HUDEP-2 (cell line): ENCODE data around the gene EML4.

ENCODE experiments used
- DNase-seq, 76 experiments: peaks; one replicate each; lab custom pipeline; 2025; ENCODE audit not compliant: unreplicated experiment in 76 of 76; lab: John Stamatoyannopoulos, UW

The EML4 gene

GRCh38 chr2:42193722-42194187 lies 24.6 kb downstream of the EML4 start:
- DNase-seq: no peak

GRCh38 chr2:42194428-42194827 lies 25.3 kb downstream of the EML4 start:
- DNase-seq: no peak

DNA sequence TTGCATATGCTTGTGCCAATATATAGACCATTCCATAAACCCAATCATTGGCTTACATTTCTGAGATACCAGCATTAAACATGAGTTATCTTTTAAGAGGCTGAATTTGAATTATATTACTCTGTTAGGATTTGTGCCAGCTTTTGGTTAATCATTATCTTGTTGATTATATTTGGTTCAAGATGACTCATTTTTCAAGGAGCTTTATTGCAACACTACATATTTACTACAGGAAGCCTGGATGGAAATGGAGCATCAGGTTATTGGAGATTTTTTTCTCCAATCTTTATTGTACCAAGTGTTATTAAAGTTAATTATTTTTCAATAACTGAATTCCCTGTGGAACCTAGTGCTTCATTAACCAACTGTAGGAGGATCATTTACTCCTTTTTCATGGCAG lies 26.4 kb downstream of the EML4 start:
- DNase-seq: no peak

- no peak for DNase-seq
These were observed 26.9 kb downstream of the EML4 start for GRCh38 chr2:42196070-42196402.

- DNase-seq: peak in 66 of 76 experiments; percentile 4 to 87 (median 46)
These were observed 27.5 kb downstream of the EML4 start for GRCh38 chr2:42196403-42197267.

- DNase-seq: no peak
These were observed 28.6 kb downstream of the EML4 start for GRCh38 chr2:42197792-42198191.

DNA sequence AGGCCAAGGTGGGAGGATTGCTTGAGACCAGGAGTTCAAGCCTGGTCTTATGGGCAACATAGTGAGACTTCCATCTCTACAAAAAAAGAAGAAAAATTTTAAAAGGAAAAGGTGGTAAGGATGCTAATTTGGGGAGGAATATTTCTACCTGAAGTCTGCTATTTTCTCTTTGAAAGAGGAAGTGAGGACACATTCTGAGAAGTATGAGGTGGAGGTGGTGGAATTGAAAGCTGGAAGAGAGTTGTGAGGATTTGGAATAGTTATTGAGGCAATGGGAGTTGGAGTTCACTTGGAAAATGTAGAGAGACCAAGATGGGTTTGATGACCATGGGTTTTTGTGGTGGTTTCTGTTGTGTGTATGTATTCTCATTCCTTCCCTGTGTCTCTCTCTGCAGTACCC lies 29.3 kb downstream of the EML4 start:
- DNase-seq: no peak

- DNase-seq: no peak
These were observed 29.8 kb downstream of the EML4 start for GRCh38 chr2:42199002-42199401.

DNA sequence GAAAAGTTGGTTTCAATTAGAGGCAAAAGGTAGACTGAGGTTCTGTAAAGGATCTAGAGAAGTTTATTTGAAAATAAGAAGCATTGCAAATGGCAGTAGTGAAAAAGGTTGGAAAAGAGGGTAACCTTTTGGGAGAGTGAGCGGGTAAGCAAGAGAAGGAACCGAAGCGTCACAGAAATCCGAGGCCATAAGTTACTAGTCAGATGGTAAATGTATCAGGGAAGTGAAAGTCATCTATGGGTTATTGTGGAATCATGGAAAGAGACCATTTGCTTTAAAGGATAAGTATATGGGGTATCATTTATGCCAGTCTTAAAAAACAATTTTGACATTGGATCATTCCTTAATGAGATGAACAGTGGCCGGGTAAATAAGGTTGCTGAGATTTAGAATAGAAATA lies 30.5 kb downstream of the EML4 start:
- DNase-seq: no peak

DNA sequence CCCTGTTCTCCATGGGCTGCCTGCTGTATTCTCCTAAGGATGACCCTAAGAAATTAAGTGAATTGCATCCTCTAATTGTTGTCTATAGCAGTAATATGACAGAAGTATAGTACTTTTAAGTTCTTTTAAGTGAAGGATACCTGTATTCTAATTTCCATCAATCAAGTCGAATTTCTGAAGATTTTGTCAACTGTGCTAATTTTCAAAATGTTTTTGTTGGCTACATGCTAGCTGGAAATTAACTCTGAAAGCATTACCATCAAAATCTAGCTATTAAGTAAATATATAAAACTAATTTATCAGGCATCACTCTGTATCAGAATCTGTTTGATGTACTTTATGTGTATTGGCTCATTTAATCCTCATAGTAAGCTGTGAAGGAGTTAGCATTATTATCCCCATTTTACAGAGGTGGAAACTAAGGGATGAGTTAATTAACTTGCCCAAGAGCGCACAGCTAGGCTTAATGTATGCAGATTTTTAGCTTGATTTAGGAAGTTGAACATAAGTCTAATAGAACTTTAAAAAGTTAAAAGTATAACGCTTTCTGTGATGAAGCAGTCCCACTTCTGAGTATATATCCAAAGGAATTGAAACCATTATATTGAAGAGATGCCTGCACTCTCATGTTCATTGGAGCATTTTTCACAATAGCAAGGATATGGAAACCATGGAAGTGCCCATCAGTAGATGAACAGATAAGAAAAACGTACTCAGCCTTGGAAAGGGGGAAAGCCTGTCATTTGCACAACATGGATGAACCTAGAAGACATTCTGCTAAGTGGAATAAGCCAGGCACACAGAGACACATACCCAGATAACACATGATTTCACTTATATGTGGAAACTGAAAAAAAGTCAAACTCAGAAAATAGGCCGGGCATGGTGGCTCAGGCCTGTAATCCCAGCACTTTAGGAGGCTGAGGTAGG lies 32.0 kb downstream of the EML4 start:
- no peak for DNase-seq

DNA sequence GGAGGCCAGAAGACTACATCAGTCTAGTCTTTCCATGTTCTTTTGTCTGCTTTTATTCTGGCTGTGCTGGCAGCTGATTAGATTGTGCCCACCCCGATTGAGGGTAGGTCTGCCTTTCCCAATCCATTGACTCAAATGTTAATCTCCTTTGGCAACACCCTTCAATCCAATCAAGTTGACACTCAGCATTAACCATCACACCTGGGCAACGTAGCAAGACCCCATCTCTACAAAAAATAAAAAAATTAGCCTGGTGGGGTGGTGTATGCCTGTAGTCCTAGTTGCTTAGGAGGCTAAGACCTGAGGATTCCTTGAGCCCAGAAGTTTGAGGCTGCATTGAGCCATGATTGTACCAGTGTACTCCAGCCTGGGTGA lies 33.5 kb downstream of the EML4 start:
- no peak for DNase-seq

- DNase-seq: no peak
These were observed 34.6 kb downstream of the EML4 start for GRCh38 chr2:42203792-42204191.

GRCh38 chr2:42205337-42205736 lies 36.2 kb downstream of the EML4 start:
- no peak for DNase-seq

DNA sequence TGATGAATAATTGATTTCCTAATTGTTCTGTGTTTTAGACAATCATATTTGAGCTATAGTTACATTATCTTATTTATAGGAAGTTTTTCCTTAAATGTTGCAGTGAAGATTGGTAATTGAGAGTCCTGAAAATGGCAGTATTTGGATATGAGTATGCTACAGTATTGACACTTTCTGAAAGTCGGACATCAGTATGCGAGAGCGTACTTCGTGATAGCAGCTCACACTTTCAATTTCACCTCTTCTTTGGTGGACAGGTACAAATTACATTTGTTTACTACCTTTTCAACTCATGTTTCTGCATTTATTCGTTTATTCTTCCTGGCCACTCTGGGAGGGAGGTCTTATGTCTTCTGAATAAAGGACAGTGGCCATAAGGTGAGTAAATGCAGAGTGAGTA lies 38.7 kb downstream of the EML4 start:
- no peak for DNase-seq

DNA sequence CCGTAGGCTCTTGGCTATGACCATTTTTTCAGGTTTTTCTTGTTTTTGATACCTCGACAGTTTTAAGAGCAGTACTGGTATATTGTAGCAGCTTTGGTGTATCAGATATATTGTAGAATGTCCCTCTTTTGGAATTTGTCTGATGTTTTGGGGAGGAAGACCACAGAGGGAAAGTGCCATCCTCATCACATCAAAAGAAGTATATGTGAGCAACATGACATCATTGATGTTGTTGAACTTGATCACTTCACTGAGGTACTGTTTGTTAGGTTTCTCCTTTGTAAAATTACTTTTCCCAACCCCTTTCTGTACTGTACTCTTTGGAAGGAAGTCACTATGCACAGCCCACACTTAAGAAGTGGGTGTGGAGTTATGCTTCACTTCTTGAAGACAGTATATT lies 41.0 kb downstream of the EML4 start:
- no peak for DNase-seq

DNA sequence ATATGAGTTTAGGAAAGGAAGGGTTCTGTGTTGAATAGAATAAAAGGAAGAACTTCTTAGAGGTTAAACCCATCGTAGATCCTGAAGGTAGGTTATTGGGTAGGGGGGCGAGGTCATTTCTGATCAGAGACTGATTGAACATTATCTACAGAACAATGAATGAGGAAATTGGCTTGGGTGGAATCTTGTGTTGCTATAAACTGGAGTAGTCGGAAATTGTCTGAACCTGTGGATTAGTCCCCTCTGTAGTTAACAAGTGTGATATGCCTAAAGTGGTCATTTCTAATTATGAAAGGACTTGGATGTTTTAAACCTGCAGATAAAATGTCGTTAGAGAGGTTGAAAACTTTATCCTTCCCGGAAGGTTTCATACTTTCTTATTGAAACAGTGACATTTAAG lies 42.1 kb downstream of the EML4 start:
- no peak for DNase-seq

GRCh38 chr2:42214669-42215068 lies 45.5 kb downstream of the EML4 start:
- DNase-seq: no peak

GRCh38 chr2:42216694-42217093 lies 47.5 kb downstream of the EML4 start:
- DNase-seq: no peak

GRCh38 chr2:42217307-42217706 lies 48.2 kb downstream of the EML4 start:
- no peak for DNase-seq

- DNase-seq: no peak
These were observed 48.8 kb downstream of the EML4 start for GRCh38 chr2:42217914-42218313.

DNA sequence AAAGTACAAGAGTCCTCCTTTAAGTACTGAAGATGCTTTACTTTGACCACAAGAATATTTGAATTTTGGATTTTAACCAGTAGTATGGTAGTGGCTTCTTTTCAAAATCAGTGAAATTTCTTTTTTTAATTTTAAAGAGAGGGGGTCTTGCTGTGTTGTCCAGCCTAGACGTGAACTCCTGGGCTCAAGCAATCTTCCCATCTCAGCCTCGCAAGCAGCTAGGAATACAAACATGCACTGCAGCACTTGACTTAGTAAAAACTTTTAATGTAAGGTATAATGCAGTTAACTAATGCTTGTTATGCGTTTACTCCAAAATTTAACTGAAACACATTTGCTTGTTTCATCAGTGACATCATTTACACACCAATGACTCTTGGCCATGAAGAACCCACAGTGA lies 49.6 kb downstream of the EML4 start:
- DNase-seq: no peak

- no peak for DNase-seq
These were observed 50.0 kb downstream of the EML4 start for GRCh38 chr2:42219160-42219559.
